Ishikawa (cell line): ENCODE measurements around the gene PCDHB4.

Experiments
- CREB1 ChIP-seq: IDR thresholded peaks from 2 replicates; pipeline ENCODE4 v1.6.1; 2012; ENCODE audit warnings: low read depth
- EP300 ChIP-seq: IDR thresholded peaks from 2 replicates; pipeline ENCODE4 v1.6.1; 2012; ENCODE audit warnings: borderline replicate concordance

DNA sequence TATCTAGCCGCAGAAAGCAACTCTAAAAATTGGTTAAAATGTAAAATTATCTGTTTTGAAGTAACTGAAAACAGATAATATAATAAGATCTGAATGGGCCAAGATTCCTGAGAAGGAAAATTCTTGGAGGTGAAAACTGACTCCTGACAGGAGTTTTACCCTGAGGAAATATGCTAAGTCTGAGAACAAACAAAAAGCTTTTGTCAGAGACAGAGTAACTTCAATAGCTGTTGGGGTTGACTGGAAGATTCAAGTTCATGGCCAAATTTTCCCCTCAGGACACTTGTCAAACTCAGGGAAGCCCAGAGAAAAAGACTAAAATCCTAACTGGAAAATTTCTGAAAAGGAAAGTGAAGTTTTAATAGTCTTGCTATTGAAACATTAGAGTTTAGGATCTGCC, 5.7 kb downstream of the PCDHB4 start:
- TF ChIP-seq CREB1 (no peak), EP300 (no peak)
